ENCODE results near the gene SYNE1. TPM values are rescaled to one million over a fixed set of nuclear protein-coding genes. Genes with fewer than 3 reads are reported as not detected.

Gene SYNE1
- total RNA-seq, 1 experiment from 2014 or later = 6.5 TPM

DNA sequence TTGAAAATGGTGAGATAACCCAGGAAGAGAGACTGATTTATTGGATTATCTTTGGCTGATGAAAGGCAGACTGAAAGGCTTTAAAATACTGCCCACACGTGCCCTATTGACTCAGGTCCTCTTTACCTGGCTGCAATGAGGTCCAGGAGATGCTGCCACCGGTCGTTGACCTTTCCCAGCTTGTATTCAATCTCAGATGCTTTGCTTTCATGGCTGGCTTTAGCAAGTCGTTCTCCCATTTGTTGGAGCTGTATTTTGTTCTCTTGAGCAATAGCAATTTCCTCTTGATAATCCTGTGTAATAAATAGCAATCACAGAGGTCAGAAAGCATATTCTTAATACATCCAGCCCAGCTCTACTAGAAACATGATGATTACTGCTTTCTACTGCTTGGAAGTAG is 460.9 kb downstream of the SYNE1 start (continued):
- TF ChIP-seq, protein P1, sequence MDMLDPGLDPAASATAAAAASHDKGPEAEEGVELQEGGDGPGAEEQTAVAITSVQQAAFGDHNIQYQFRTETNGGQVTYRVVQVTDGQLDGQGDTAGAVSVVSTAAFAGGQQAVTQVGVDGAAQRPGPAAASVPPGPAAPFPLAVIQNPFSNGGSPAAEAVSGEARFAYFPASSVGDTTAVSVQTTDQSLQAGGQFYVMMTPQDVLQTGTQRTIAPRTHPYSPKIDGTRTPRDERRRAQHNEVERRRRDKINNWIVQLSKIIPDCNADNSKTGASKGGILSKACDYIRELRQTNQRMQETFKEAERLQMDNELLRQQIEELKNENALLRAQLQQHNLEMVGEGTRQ (CRISPR knock-in tag; IDR thresholded peaks at IDR 0.05) = no peak

DNA sequence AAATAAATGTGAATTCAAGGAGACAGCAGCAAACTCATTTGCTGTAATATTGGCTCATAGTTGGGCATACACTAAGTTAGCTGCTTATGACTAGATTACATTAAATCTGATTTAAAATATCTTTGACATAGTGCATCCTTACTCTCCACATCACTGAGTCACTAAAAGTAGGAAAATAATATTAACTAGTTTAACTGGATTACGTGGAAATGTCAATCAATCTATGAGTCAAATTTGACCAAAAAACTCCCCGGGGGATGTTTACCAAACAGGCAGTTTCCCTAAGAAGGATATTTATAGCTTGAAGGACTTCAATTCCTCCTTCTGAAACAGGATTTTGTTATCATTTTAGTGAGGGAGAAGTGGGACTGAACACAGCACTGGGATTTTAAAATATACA is 463.2 kb downstream of the SYNE1 start:
- no peak for ATAC-seq
- TF ChIP-seq, protein P2, sequence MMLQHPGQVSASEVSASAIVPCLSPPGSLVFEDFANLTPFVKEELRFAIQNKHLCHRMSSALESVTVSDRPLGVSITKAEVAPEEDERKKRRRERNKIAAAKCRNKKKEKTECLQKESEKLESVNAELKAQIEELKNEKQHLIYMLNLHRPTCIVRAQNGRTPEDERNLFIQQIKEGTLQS (CRISPR knock-in tag; conservative IDR thresholded peaks at IDR 0.05) = no peak
- TF ChIP-seq, protein P3, sequence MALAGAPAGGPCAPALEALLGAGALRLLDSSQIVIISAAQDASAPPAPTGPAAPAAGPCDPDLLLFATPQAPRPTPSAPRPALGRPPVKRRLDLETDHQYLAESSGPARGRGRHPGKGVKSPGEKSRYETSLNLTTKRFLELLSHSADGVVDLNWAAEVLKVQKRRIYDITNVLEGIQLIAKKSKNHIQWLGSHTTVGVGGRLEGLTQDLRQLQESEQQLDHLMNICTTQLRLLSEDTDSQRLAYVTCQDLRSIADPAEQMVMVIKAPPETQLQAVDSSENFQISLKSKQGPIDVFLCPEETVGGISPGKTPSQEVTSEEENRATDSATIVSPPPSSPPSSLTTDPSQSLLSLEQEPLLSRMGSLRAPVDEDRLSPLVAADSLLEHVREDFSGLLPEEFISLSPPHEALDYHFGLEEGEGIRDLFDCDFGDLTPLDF (CRISPR knock-in tag; IDR thresholded peaks at IDR 0.05) = no peak
- TF ChIP-seq ZNF263 (CRISPR knock-in tag; IDR thresholded peaks at IDR 0.05; ENCODE audit: low read depth) = no peak
- TF ChIP-seq, protein P4, sequence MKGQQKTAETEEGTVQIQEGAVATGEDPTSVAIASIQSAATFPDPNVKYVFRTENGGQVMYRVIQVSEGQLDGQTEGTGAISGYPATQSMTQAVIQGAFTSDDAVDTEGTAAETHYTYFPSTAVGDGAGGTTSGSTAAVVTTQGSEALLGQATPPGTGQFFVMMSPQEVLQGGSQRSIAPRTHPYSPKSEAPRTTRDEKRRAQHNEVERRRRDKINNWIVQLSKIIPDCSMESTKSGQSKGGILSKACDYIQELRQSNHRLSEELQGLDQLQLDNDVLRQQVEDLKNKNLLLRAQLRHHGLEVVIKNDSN (CRISPR knock-in tag; IDR thresholded peaks at IDR 0.05) = no peak
- TF ChIP-seq, protein P5, sequence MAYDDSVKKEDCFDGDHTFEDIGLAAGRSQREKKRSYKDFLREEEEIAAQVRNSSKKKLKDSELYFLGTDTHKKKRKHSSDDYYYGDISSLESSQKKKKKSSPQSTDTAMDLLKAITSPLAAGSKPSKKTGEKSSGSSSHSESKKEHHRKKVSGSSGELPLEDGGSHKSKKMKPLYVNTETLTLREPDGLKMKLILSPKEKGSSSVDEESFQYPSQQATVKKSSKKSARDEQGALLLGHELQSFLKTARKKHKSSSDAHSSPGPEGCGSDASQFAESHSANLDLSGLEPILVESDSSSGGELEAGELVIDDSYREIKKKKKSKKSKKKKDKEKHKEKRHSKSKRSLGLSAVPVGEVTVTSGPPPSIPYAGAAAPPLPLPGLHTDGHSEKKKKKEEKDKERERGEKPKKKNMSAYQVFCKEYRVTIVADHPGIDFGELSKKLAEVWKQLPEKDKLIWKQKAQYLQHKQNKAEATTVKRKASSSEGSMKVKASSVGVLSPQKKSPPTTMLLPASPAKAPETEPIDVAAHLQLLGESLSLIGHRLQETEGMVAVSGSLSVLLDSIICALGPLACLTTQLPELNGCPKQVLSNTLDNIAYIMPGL (CRISPR knock-in tag; IDR thresholded peaks at IDR 0.05) = no peak
- TF ChIP-seq, protein P6, sequence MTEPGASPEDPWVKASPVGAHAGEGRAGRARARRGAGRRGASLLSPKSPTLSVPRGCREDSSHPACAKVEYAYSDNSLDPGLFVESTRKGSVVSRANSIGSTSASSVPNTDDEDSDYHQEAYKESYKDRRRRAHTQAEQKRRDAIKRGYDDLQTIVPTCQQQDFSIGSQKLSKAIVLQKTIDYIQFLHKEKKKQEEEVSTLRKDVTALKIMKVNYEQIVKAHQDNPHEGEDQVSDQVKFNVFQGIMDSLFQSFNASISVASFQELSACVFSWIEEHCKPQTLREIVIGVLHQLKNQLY (CRISPR knock-in tag; IDR thresholded peaks at IDR 0.05) = no peak
- no peak for TF ChIP-seq HMGA2 (CRISPR knock-in tag; IDR thresholded peaks at IDR 0.05)
- no peak for TF ChIP-seq IRF2 (CRISPR knock-in tag; IDR thresholded peaks at IDR 0.05; ENCODE audit: borderline replicate concordance, low read depth)
- TF ChIP-seq, protein P7, sequence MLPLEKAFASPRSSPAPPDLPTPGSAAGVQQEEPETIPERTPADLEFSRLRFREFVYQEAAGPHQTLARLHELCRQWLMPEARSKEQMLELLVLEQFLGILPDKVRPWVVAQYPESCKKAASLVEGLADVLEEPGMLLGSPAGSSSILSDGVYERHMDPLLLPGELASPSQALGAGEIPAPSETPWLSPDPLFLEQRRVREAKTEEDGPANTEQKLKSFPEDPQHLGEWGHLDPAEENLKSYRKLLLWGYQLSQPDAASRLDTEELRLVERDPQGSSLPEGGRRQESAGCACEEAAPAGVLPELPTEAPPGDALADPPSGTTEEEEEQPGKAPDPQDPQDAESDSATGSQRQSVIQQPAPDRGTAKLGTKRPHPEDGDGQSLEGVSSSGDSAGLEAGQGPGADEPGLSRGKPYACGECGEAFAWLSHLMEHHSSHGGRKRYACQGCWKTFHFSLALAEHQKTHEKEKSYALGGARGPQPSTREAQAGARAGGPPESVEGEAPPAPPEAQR (CRISPR knock-in tag; IDR thresholded peaks at IDR 0.05) = no peak
- no peak for TF ChIP-seq OVOL2 (CRISPR knock-in tag; IDR thresholded peaks at IDR 0.05; ENCODE audit: borderline replicate concordance)
- no peak for TF ChIP-seq PRRX2 (CRISPR knock-in tag; IDR thresholded peaks at IDR 0.05)
- TF ChIP-seq, protein P8, sequence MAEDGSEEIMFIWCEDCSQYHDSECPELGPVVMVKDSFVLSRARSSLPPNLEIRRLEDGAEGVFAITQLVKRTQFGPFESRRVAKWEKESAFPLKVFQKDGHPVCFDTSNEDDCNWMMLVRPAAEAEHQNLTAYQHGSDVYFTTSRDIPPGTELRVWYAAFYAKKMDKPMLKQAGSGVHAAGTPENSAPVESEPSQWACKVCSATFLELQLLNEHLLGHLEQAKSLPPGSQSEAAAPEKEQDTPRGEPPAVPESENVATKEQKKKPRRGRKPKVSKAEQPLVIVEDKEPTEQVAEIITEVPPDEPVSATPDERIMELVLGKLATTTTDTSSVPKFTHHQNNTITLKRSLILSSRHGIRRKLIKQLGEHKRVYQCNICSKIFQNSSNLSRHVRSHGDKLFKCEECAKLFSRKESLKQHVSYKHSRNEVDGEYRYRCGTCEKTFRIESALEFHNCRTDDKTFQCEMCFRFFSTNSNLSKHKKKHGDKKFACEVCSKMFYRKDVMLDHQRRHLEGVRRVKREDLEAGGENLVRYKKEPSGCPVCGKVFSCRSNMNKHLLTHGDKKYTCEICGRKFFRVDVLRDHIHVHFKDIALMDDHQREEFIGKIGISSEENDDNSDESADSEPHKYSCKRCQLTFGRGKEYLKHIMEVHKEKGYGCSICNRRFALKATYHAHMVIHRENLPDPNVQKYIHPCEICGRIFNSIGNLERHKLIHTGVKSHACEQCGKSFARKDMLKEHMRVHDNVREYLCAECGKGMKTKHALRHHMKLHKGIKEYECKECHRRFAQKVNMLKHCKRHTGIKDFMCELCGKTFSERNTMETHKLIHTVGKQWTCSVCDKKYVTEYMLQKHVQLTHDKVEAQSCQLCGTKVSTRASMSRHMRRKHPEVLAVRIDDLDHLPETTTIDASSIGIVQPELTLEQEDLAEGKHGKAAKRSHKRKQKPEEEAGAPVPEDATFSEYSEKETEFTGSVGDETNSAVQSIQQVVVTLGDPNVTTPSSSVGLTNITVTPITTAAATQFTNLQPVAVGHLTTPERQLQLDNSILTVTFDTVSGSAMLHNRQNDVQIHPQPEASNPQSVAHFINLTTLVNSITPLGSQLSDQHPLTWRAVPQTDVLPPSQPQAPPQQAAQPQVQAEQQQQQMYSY (CRISPR knock-in tag; IDR thresholded peaks at IDR 0.05) = no peak
- TF ChIP-seq, protein P9, sequence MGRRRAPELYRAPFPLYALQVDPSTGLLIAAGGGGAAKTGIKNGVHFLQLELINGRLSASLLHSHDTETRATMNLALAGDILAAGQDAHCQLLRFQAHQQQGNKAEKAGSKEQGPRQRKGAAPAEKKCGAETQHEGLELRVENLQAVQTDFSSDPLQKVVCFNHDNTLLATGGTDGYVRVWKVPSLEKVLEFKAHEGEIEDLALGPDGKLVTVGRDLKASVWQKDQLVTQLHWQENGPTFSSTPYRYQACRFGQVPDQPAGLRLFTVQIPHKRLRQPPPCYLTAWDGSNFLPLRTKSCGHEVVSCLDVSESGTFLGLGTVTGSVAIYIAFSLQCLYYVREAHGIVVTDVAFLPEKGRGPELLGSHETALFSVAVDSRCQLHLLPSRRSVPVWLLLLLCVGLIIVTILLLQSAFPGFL (CRISPR knock-in tag; IDR thresholded peaks at IDR 0.05; ENCODE audit: borderline replicate concordance) = no peak
- no peak for TF ChIP-seq ZNF138 (CRISPR knock-in tag; conservative IDR thresholded peaks at IDR 0.05)
- TF ChIP-seq ELF4 (CRISPR knock-in tag; IDR thresholded peaks at IDR 0.05; ENCODE audit: low read depth) = no peak
- TF ChIP-seq, protein P10, sequence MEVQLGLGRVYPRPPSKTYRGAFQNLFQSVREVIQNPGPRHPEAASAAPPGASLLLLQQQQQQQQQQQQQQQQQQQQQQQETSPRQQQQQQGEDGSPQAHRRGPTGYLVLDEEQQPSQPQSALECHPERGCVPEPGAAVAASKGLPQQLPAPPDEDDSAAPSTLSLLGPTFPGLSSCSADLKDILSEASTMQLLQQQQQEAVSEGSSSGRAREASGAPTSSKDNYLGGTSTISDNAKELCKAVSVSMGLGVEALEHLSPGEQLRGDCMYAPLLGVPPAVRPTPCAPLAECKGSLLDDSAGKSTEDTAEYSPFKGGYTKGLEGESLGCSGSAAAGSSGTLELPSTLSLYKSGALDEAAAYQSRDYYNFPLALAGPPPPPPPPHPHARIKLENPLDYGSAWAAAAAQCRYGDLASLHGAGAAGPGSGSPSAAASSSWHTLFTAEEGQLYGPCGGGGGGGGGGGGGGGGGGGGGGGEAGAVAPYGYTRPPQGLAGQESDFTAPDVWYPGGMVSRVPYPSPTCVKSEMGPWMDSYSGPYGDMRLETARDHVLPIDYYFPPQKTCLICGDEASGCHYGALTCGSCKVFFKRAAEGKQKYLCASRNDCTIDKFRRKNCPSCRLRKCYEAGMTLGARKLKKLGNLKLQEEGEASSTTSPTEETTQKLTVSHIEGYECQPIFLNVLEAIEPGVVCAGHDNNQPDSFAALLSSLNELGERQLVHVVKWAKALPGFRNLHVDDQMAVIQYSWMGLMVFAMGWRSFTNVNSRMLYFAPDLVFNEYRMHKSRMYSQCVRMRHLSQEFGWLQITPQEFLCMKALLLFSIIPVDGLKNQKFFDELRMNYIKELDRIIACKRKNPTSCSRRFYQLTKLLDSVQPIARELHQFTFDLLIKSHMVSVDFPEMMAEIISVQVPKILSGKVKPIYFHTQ (CRISPR knock-in tag; IDR thresholded peaks at IDR 0.05) = no peak
- TF ChIP-seq, protein P11, sequence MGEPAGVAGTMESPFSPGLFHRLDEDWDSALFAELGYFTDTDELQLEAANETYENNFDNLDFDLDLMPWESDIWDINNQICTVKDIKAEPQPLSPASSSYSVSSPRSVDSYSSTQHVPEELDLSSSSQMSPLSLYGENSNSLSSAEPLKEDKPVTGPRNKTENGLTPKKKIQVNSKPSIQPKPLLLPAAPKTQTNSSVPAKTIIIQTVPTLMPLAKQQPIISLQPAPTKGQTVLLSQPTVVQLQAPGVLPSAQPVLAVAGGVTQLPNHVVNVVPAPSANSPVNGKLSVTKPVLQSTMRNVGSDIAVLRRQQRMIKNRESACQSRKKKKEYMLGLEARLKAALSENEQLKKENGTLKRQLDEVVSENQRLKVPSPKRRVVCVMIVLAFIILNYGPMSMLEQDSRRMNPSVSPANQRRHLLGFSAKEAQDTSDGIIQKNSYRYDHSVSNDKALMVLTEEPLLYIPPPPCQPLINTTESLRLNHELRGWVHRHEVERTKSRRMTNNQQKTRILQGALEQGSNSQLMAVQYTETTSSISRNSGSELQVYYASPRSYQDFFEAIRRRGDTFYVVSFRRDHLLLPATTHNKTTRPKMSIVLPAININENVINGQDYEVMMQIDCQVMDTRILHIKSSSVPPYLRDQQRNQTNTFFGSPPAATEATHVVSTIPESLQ (CRISPR knock-in tag; IDR thresholded peaks at IDR 0.05) = no peak

More for the DNA sequence above, 463.2 kb downstream of the SYNE1 start:
- no peaks in the 10 kb centered on the region for H3K36me3 Mint-ChIP-seq
- no peak for DNase-seq (ENCODE audit: low spot score)
- H3K4me1 Mint-ChIP-seq = peaks cover 4% of the 10 kb centered on the region
- CTCF ChIA-PET = interaction anchor here (1.0 kb wide), 1 partner anchor 9 kb away, joined by 4 read pairs; no protein-coding TSS in a partner anchor
- no peaks in the 10 kb centered on the region for H3K27me3 Mint-ChIP-seq (ENCODE audit: low read depth)
- POLR2A ChIA-PET = no interaction called here
- H3K9me3 Mint-ChIP-seq = no peaks in the 10 kb centered on the region
- H3K27ac Mint-ChIP-seq = no peak overlapping the region
- H3K4me3 Mint-ChIP-seq = no peak overlapping the region

Data from WTC11 (cell line).